Transverse colon (tissue), 4 donors: ENCODE data around the gene GRAP2. TPM values are rescaled to one million over a fixed set of nuclear protein-coding genes. Genes with fewer than 3 reads are reported as not detected.

Experiments
- DNase-seq: peaks from one replicate; pipeline ENCODE4 v3.0.0-alpha.2; 2019
- H3K27ac ChIP-seq, 4 donors: fragments of 200-600 bp; sonication (generic); 2 replicates each; pipeline ENCODE4 v1.5.1; 2016 to 2018; ENCODE audit warnings: inconsistent platforms in 4 of 4
- H3K27me3 ChIP-seq: fragments of 200-600 bp; sonication (generic); 2 replicates; pipeline ENCODE4 v1.5.1; 2017; ENCODE audit warnings: inconsistent platforms
- H3K36me3 ChIP-seq, 4 donors: fragments of 200-600 bp; sonication (generic); 2 replicates each; pipeline ENCODE4 v1.5.1; 2017 to 2019; ENCODE audit warnings: inconsistent platforms in 4 of 4
- H3K4me1 ChIP-seq, 4 donors: fragments of 200-600 bp; sonication (generic); 2 replicates each; pipeline ENCODE4 v1.5.1; 2017 to 2020; ENCODE audit warnings: inconsistent platforms in 4 of 4
- H3K4me3 ChIP-seq, 4 donors: fragments of 200-600 bp; sonication (generic); 1 replicate in 1 of 4; 2 replicates in 3 of 4; pipeline versions ENCODE4 v1.5.1 to v1.6.1; 2017 to 2019; ENCODE audit warnings: inconsistent platforms in 4 of 4
- H3K9me3 ChIP-seq, 2 donors: fragments of 200-600 bp; sonication (generic); 2 replicates each; pipeline ENCODE4 v1.5.1; 2017 to 2019; ENCODE audit warnings: inconsistent platforms in 2 of 2
- CTCF ChIP-seq, 5 experiments: fragments of 200-600 bp in 3 of 5; fragments of 450-650 bp in 2 of 5; sonication (generic) in 3 of 5; IDR thresholded peaks; 1 replicate in 2 of 5; 2 replicates in 3 of 5; pipeline ENCODE4 v1.5.1; 2016 to 2017; ENCODE audit warnings: antibody characterized with exemption in 5 of 5, inconsistent platforms in 3 of 5, mild to moderate bottlenecking in 2 of 5, moderate library complexity in 1 of 5
- EP300 ChIP-seq: sonication (generic); formaldehyde crosslinking; IDR thresholded peaks from one replicate; pipeline ENCODE4 v1.6.1; 2017; ENCODE audit warnings: antibody characterized with exemption, low read depth
- POLR2A ChIP-seq: fragments of 450-650 bp; IDR thresholded peaks from one replicate; pipeline ENCODE4 v1.6.1; 2016; ENCODE audit warnings: antibody characterized with exemption, mild to moderate bottlenecking, moderate library complexity
- POLR2AphosphoS5 ChIP-seq, 3 donors: sonication (generic); formaldehyde crosslinking; IDR thresholded peaks; one replicate each; pipeline ENCODE4 v1.6.1; 2016; ENCODE audit warnings: antibody characterized with exemption in 3 of 3
- WGBS, 2 donors: methylation state at CpG; one replicate each; pipeline ENCODE4 v1.1.5; 2018; ENCODE audit warnings: low coverage in 1 of 2; 5-methylcytosine and 5-hydroxymethylcytosine counted together
- in situ Hi-C, 4 donors: fragments of 200-750 bp; cut with MboI; loops; one replicate each; pipeline versions ENCODE4 v1.15.0 to v1.15.1; 2017; ENCODE audit warnings: low sequenced_read_pairs in 3 of 4, low pct_ligation_motif_present in 1 of 4, low pct_unique_long_range_greater_than_20kb in 1 of 4
- intact Hi-C: fragments of 100-400 bp; cut with DNase I; formaldehyde crosslinking; loops from one replicate; pipeline ENCODE4 v1.15.1; 2023; ENCODE audit warnings: low total_unique reads
- total RNA-seq, 4 donors: library from RNA; depleted of rRNA; stranded (reverse); fragments of >200 nt; gene quantifications; one replicate each; pipeline ENCODE4 v1.1.0, GENCODE V29; 2016

Gene GRAP2
- total RNA-seq, 4 donors from 2014 or later, result 0.60 to 28.4 (median 4.9) TPM

GRCh38 chr22:39958009-39958711, 57.3 kb downstream of the GRAP2 start:
- peaks cover 2% of the 10 kb centered on the region for H3K27me3 ChIP-seq
- no peaks in the 10 kb centered on the region for H3K9me3 ChIP-seq
- H3K4me1 ChIP-seq, result peaks cover 0 to 20% (median 0%) of the 10 kb centered on the region in 4 donors
- 73 to 84% methylated on average over 5 to 8 of the region's 8 CpGs for WGBS, 2 donors
- no peak overlapping the region for H3K4me3 ChIP-seq
- TF ChIP-seq POLR2A, result no peak
- no peak for TF ChIP-seq EP300
- TF ChIP-seq CTCF (IDR thresholded peaks at IDR 0.05), result no peak
- no peaks in the 10 kb centered on the region for H3K36me3 ChIP-seq
- intact Hi-C loops (no loop called here), in situ Hi-C loops (no loop called here)
- H3K27ac ChIP-seq, result no peak overlapping the region
- no peak for DNase-seq

GRCh38 chr22:39958949-39959639, 58.2 kb downstream of the GRAP2 start:
- Histone ChIP-seq H3K27ac (no peak overlapping the region), H3K9me3 (no peaks in the 10 kb centered on the region), H3K36me3 (no peaks in the 10 kb centered on the region), H3K4me3 (no peak overlapping the region), H3K27me3 (no peaks in the 10 kb centered on the region), H3K4me1 (peaks cover 0 to 14% (median 0%) of the 10 kb centered on the region in 4 donors)
- no peak for TF ChIP-seq CTCF (IDR thresholded peaks at IDR 0.05)
- TF ChIP-seq EP300, result no peak
- in situ Hi-C loops (no loop called here), intact Hi-C loops (no loop called here)
- WGBS, 2 donors, result 80 to 81% methylated on average over 2 to 11 of the region's 11 CpGs
- DNase-seq, result no peak

- TF ChIP-seq CTCF (IDR thresholded peaks at IDR 0.05), result no peak
- TF ChIP-seq POLR2A, result no peak
- TF ChIP-seq EP300, result no peak
- TF ChIP-seq POLR2AphosphoS5 (IDR thresholded peaks at IDR 0.05), result no peak
- H3K36me3 ChIP-seq, result no peaks in the 10 kb centered on the region
- H3K4me3 ChIP-seq, result no peak within 1 kb of the TSS
- peaks cover 0 to 11% (median 0%) of the 10 kb centered on the region in 4 donors for H3K4me1 ChIP-seq
- no peak for DNase-seq
- no peaks in the 10 kb centered on the region for H3K27me3 ChIP-seq
- H3K27ac ChIP-seq, result peak within 1 kb of the TSS in 2 of 4 donors; percentile 4 to 38
- intact Hi-C loops (no loop called here), in situ Hi-C loops (no loop called here)
- WGBS, 2 donors, result 70 to 80% methylated on average over 3 to 14 of the region's 14 CpGs
- H3K9me3 ChIP-seq, result no peaks in the 10 kb centered on the region
These were observed 59.0 kb downstream of the GRAP2 start, which contains the start of gene TMA7B for GRCh38 chr22:39959640-39960447. Gene TMA7B, plus strand, starts transcription at chr22:39960397. Its CDS starts 3,978 bp downstream, at chr22:39964375.
